Amniotic epithelial cell (primary cell): ENCODE data around the gene CCDC167.

Experiments
- DNase-seq: peaks from one replicate; pipeline ENCODE4 v3.0.0-alpha.2; 2010; ENCODE audit warnings: low read depth

Gene CCDC167

DNA sequence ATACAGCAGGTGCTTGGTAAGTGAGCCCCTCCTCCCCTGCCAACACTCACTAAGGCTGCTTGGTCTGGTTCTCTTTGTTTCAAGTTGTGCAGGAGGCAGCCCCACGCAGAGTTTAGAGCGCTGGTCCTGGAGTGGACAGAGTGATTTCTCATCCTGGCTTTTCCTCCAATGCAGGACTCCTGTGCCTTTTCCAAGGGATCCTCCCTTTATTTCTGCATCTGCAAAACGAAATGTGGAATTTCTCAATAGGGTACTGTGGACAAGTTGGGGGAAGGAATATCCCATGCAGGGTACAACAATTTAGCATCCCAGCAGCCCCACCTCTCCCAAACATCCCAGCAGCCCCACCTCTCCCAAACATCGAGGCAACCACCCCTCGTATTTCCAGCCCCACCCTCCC, 30.6 kb upstream of the CCDC167 start:
- DNase-seq: no peak

DNA sequence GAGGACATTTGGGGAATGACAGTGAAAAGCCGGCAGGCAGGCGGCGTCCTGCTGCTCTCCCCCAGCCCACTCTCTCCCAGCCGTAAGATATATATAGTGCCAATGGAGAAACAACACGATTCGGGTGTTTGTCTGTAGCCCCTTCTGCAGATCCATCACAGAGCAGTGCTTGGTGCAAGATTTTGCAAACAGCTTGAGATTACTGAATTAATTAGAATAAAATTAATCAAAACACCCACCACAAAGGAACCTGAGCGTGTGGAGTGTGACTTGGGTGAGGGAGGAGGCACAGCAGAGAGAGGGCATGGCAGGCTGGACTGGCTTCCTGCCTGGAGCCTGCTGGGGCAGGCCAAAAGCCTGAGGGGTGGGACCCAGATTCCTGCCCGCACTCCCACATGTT, 28.8 kb upstream of the CCDC167 start:
- no peak for DNase-seq

DNA sequence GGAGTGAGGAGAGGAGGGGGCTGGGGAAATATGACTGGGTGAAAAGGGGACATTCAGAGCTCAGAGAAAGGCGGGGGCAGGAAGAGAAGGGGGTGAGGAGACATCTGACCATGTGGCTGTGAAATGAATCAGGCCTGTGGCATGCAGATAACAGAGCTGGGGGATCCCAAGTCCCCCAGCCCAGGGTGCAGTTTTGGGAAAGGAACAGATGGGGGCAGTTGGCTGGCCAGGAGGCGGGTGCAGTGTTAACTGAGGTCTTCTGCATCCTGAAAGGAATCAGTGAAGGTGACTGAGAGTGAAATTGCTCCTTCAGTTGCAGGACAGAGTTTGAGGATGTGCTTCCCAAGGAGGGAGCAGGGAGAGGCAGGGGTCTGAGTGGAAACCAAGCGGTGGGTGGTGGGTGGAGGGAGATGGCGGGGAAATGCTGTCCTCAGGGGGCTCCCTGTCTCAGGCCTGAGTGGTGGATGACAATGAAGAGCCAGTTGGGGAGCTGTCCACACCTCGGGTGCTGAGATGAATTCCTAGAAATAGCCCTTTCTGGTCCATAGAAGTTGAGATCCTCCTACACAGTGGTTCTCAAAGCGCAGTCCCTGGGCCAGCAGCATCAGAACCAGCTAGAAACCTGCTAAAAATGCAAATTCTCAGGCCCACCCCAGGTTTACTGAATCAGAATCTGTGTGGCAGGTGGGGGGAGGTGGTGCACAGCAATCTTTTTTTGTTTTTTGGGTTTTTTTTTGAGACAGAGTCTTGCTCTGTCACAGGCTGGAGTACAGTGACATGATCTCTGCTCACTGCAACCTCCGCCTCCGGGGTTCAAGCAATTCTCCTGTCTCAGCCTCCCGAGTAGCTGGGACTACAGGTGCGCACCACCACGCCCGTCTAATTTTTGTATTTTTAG, 26.0 kb upstream of the CCDC167 start:
- peak; percentile 42 for DNase-seq

DNA sequence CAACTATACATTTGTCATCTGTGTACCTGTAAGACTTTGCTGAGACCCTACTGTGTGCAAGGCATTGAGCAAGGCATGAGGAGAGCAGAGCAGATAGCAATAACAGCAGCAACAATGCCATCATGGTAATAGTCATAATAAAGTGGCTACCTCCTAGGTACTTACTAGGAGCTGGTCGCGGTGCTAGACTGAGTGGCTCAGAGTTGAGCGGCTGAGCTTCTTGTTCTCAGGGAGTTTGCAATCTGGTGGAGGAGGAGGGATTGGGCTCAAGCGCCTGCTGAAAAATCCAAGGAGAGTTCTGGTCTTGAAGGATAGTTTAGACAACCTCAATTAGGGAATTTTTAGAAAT, 25.3 kb upstream of the CCDC167 start:
- no peak for DNase-seq

DNA sequence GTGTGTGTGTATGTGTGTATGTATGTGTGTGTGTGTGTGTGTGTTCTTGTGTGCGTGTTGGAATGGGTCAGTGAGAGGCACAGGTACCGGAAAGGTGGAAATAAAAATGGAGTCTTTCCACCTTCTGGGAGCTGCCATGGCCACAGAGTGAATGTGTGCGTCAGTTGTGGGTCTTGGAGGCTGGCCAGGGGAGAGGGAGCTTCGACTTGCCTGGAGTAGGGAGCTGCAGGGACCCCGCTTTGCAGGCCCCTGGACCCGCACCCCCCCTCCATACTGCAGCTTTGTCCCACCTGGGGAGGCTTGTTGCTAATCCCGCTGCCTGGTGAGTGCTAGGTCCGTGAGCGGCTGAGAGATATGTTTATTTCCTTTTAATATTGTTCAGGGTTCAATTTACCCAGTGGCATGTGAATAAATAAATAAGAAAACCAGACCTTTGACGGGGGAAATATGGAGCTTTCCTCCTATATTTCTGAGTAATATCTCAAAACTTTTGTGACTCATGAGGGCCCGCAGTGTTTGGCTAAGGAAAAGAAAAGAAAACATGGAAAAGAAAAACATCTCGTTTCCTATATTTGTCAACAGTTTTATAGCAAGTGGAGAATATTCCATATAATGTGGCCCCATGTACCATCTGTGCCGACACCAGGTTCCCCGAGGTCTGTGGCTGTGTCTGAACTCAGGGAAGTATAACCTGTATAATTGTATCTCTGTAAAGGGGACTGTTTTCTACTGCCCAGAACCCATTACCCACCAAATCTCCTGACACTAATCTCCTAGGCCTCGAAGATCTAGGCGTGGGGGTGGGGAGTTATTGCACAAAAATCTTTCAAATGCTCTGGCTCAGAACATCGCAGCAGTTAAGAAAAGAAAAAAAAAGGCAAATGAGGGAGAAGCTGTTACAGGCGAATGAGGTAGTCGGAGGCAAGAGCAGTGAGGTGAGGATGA, 24.6 kb upstream of the CCDC167 start:
- DNase-seq: no peak

DNA sequence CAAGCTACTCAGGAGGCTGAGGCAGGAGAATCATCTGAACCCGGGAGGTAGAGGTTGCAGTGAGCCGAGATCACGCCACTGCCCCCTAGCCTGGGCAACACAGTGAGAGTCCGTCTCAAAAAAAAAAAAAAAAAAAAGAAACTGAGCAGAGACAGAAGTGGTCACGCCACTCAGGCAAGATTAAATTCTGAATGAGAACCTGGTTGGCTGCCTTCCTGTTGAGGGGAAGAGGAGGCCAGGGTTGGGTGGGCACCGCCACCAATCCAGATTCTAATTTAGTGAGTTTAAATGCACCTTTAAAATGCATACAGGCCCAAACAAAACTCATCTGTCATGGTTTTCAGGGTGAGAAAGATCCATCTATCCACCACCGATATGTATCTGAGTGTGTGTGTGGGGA, 23.7 kb upstream of the CCDC167 start:
- no peak for DNase-seq

DNA sequence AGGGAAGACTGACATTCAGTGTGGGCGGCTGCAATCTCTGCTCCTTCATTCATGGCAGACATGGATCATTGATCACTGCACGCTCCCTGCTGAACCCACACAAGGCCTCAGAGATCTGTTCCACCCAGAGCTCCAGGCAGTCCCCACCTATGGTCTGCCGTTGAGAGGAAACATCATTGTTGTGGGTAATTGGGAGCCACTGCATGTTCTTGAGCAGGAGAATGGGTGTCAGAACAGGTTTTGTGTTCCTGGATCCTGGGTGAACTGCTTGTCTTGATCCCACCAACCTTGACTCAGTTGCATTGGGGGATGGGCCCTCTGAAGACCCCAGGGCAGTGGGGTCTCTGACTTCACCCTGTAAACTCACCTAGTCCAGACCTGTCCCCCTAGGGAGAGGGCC, 23.1 kb upstream of the CCDC167 start:
- DNase-seq: no peak

DNA sequence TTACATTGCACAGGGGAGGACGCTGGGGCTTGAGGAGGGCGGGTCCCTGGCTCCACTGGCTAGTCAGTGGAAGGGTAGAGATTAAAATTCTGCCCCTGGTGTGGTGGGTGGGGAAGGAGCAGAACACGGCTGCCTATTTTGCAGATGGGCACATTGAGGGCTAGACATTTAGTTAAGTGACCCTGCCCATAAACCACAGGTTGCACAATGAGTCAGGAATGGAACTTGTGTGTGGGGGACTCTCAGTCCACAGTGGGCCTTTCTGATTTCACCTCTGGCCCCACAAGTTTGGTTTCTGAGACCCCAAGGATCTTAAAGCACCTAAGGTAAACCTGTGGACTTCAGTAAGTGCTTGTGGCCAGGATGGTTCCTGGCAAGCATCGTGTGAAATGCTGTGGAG, 22.0 kb upstream of the CCDC167 start:
- DNase-seq: no peak

DNA sequence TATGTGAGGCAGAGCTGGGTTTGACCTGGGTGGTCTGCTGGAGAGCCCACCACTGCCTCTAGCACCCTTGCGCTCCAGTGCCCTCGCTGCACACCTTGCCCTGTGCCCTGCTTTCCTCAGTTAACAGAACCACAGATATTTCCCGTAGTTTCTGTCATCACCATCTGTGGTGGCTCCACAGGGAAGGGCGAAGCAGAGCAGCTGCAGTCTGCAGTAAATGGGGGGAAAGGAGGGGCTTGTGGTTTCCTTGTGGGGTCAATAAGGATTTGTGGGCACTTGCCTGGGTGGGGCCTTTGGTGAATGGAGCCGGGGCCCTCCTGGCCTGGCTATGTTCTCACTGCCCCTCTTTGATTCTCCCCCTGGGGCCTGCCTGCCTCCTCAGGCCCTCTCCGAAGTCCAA, 21.2 kb upstream of the CCDC167 start:
- no peak for DNase-seq

DNA sequence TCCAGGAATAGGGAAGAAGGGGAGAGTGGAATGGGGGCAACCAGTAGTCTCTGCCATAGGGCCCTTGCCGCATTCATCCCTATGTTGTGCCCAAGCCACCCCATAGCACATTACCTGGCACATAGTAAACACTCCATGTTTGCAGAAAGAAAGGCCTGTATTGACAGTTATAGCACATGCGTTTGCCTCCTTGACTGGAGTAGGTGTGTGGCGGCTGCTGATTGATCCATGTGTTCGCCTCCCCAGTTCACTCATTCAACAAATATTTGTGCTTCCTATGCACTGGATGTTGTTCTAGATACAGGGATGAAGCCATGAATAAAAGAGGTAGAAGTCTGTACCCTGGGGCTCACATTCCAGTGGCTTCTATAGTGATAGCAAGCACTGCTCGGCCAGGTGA, 19.8 kb upstream of the CCDC167 start:
- DNase-seq: no peak

DNA sequence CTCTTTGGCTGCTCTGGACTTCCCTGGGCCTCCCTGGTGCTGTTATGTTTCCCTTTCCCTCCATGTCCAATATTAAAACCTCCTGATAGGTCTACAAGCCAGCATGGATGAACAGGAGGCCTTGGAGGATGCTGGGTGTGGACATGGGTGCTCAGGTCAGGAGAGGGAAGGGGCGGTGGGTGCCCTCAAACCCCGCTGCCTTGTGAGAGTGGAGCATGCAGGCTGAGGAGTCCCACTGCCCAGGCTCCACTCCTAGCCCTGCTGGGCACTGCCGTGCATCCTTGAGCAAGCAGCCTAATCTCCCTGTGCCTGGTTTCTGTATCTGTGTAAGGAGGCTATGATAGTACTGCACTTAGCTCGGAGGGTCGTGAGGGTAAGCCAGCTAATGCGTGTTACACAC, 18.4 kb upstream of the CCDC167 start:
- DNase-seq: no peak

DNA sequence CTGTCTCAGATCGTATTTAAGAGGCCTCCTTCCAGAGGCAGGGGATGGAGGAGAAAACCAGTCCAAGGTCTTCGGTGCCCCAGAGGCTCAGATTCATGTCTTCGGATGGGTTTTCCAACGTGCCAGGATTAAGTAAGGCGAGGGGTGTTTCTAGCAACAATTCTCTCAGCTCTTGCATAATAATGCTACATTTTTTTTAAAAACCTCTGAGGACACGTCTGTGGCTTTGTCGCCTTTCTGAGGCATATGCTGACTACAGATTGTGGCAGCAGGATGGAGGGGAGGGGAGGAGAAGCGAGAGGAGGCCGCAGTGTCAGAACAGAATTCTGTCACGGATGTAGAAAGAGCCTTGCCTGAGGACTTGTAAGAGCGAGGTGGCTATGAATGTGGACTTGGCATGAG, 17.7 kb upstream of the CCDC167 start:
- no peak for DNase-seq

DNA sequence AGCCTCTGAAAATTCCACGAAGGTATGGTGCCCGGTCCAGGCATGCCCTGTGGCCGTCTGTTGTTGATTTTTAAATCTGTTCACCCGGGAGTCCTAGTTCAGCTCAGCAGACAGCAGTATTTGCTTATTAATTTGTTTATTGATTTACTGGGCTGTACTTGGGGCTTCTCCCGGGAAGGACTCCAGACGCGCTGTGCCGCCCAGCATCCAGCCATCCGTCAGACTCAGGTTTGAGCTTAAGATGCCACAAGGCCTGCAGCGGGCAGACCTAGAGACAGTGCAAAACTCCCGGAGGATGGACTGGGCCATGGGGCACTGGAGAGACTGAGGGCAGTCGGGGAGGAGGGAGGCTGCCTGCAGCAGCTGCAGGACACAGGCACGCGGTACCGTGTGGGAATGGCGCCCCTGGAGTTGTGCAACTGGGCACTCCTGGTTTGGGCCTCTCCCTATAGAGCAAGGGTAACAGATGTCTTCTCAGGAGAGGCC, 17.3 kb upstream of the CCDC167 start:
- DNase-seq: peak; percentile 16

DNA sequence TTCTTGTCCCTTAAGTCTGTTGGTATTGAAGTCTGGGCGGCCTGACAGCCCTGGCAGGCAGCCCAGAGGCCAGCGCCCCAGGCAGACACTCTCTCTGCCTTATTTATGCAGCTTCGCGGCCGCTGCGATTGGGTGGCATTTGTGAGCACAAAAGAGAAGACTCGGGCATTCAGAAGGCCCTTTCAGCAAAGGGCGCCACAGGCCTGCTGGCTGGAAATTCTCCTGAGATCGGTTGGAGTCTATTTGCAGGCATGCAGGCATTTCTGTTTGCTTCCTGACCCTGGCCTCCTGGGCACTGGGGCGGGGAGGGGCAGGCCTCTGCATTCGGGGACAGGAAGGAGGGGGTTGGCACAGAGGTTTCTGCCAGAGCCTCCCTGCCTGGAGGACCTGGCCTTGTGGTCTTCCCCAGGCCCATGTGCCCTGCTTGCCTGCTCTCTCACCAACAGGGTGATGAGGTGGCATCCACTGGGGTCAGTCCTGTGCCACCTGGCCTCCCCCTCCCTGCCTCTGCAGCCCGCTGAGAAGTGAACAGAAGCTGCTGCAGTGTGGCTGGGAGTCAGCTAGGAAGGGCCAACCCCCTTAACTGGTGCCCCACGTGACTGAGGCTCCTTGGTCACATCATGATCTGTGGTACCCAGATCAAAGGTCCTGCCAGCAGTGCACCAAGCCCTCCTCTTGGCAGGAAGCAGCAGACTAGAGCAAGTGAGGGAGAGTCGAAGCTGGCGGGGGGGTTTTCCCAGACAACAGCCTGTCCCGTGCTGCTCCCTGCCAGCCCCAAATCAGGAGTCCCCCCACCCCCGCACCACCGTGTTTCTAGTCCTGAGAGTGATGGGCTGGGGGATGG, 16.6 kb upstream of the CCDC167 start:
- DNase-seq: no peak

DNA sequence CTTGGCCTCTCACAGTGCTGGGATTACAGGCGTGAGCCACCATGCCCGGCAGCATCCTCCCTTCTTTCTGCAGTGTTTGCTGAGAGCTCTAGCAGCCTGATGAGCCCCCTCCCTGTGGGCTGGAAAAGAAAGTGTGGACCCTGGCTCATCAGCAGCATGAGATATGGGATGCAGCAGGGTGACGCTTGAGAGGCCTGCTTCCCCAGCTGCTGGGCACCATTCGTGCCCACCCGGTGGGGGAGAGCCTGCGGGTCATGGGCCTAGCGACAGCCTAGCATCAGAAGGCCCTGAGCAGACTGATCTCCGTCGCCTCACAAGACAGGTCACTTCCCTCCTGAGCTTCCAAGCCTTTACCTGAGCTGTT, 16.0 kb upstream of the CCDC167 start:
- no peak for DNase-seq

DNA sequence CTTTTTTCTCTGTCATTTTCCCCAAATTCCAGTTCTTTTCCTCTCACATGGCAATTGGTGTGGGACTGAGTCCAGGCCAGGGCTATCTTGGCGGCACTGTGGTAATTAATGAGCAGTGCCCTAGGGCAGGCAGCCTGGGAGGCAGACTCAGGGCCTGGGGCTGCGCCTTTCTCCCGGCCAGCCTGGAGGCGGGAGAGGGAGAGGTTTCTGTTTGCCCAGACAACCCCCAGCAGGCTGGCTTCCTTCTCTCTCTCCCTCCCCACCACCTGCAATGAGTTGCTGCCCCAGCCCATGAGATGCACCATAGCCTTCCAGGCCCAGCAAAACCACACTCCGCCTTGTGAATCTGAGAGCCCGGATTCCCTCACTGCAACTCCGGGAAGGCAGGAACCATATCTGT, 15.1 kb upstream of the CCDC167 start:
- no peak for DNase-seq

DNA sequence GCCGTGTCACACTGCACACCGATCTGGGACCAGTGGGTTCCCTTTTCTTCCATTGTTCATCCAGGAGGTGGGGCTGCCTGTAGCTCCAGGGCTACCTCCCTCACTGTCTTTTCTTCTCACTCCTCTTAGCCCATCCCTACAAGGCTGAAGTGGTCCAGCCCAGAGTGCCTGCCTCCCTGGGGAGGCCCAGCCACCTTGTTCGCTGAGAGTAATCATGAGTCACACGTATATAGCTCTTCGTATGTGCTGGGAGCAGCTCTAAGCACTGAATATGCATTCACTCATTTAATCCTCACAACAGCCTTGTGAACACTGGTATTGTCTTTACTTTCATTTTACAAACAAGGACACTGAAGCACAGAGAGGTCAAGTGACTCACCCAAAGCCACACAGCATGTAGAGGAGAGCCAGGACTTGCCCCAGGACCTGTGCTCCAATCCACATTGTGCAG, 14.7 kb upstream of the CCDC167 start:
- peak; percentile 41 for DNase-seq

DNA sequence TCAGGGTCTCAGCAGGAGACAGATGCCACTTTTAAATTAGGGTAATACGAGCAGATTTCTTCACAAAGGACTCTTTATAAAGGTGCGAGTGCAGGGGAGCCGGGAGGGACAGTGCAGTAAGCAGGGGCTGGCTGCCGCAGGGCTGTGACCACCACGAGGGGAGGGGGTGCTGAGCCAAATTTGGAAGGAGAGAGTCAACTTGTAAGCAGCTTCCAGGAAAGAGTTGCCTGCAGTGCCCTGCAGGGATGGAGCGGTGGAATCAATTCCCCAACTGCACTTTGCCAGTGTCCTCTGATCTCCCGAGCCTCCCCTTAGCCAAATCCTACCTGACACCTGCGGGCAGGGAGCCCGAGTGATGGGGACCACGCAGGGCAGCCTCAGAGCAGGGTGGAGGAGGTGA, 13.9 kb upstream of the CCDC167 start:
- DNase-seq: no peak

DNA sequence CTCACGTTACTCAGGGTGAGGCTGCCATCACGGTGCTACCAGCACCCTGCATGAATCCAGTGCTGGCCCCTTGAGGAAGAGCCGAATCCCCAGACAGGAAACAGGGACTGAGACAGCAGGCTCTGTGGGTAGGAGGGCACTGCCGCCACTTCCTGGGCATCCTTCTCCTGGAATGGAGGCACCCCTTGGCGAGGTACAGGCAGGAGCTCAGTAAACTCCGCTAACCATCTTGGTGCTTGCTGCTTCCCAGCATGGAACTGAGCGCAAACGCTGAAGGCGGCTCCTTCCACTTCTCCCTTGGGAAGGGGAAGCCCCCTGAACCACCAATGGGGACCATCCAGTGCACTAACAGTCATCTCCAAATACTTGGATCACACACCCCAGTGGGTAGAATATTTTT, 13.5 kb upstream of the CCDC167 start:
- no peak for DNase-seq

DNA sequence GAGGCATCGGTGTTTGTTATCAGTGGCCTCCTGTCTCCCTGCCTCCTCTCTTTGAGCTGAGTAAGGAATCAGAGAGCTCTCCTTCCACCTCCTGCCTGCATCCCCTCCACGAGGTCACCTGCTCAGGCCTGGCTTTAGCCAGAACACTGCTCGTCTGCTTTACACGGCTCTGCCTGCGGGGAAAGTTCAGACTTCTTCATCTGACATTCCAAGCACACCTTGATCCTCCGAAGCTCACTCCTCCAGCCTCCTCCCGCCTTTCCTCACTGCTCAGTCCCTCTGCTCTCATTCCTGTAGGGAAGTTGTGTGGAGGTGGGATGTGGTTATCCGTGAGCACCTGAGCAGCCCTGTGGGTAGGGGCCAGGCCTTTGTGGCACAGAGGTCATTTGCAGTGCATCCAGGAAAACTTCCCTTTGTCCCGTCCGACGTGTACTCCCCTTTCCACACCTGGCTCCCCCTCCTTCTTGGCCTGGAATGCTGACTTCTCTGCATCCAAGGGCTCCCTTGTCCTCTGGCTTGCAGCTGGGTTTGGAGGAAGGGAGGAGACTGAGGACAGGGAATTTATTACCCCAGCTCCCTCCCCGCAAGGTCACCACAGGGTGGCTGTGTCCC, 12.8 kb upstream of the CCDC167 start:
- DNase-seq: no peak

DNA sequence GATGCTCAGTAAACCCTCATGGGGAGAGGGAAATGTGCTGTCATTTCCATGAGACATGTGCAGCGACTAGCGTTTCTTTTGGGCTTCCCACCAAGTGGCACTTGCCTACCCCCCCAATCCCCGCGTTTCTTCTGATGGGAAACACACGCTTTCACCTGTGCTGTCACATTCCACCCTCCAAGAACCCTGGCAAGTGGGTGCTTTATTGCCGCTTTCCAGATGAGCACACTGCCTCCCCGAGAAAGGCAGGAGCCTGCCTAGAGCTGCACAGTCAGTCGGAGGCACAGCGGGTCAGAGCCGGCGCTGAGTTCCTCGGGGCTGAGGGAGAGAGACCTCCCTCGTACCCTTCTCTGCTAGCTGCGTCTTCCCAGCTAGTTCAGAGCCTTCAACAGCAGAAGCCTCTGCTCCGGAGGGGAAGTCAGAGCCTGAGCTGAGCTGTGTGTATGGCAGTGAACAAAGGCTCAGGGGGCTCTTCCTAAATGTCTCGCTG, 12.3 kb upstream of the CCDC167 start:
- no peak for DNase-seq

DNA sequence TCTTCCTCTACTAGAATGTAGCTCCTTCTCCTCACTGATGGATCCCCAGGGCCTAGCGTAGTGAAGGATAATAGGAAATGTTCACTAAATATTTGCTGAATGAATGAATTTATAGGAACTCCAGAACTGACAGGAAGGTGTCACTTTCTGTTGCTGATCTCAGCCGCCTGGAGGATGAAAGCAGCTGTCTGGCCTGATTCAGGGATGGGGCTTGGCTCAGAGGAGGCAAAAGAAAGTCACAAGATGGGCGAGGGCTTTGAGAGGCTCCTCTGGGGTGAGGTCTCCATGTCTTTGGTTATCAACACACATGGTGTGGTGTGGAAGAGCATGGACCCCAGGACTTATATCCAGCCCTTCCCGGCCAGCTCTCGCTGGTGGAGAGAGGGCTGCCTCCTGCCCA, 11.5 kb upstream of the CCDC167 start:
- no peak for DNase-seq
